GM12874 (cell line): ENCODE measurements around the gene DPY19L3.

Experiments used
- TF ChIP-seq, protein P1 (sequence below): IDR thresholded peaks from 2 replicates; pipeline ENCODE4 v1.5.1; 2011; ENCODE audit warnings: low read depth, mild to moderate bottlenecking, control low read depth, low read length, moderate library complexity; ENCODE audit not compliant: insufficient read depth

DPY19L3 gene

GRCh38 chr19:32363632-32364031, 41.9 kb upstream of the DPY19L3 start:
- TF ChIP-seq, protein P1, sequence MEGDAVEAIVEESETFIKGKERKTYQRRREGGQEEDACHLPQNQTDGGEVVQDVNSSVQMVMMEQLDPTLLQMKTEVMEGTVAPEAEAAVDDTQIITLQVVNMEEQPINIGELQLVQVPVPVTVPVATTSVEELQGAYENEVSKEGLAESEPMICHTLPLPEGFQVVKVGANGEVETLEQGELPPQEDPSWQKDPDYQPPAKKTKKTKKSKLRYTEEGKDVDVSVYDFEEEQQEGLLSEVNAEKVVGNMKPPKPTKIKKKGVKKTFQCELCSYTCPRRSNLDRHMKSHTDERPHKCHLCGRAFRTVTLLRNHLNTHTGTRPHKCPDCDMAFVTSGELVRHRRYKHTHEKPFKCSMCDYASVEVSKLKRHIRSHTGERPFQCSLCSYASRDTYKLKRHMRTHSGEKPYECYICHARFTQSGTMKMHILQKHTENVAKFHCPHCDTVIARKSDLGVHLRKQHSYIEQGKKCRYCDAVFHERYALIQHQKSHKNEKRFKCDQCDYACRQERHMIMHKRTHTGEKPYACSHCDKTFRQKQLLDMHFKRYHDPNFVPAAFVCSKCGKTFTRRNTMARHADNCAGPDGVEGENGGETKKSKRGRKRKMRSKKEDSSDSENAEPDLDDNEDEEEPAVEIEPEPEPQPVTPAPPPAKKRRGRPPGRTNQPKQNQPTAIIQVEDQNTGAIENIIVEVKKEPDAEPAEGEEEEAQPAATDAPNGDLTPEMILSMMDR = no peak

DNA sequence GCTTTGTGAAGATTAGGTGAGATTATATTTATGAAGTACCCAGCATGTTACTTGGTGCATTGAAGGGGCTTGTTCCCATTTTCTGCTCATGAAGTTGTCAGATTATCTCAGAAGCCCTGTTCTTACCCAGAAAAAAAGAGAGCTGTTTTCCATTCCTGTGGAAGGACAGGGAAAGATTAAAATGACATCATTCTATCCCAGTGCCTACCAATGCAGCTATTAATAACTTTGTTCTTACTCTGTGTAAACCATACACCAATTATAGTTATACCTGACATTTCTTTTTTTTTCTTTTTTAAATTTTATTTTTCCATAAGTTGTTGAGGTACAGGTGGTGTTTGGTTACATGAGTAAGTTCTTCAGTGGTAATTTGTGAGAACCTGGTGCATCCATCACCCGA, 41.5 kb upstream of the DPY19L3 start:
- TF ChIP-seq, protein P1 = no peak

DNA sequence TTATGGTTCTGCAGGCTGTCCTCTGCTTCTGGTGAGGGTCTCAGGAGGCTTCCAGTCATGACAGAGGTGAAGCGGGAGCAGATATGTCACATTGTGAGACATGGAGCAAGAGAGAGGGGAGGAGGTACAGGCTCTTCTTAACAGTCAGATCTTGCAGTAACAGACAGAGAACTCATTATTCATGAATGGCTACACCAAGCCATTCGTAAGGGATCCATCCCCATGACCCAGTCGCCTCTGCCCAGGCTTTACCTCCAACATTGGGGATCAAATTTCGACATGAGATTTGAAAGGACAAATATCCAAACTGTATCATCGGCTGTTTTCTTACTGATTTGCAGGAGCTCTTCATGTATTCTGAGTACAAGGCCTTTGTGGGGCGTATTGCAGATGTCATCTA, 38.5 kb upstream of the DPY19L3 start:
- TF ChIP-seq, protein P1 = no peak

GRCh38 chr19:32367948-32368536, 37.5 kb upstream of the DPY19L3 start:
- TF ChIP-seq, protein P1 = no peak

DNA sequence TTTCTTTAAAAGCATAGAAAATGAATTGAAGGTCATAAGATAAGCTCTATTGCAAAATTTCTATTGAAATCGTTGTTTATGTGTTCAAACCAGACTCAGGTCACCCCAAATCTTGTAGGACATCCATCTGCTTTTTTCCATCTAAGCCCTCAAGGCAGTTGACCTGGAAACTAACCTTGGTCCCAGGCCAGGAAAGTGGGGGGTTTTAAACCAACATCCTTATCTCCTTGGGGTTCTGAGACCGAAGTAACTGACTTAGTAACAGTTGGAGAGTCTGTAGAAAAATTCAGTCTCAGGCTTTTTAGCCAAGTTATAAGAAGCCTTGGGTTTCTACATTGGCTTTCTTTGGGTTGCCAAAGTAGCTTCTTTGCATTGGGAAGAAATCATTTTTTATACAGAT, 36.8 kb upstream of the DPY19L3 start:
- TF ChIP-seq, protein P1 = no peak

- TF ChIP-seq, protein P1 = no peak
These were observed 32.6 kb upstream of the DPY19L3 start for GRCh38 chr19:32372726-32373517.

GRCh38 chr19:32373585-32374295, 31.8 kb upstream of the DPY19L3 start:
- TF ChIP-seq, protein P1 = no peak
